ENCODE results near the gene PHC3.
"Not testable (repeated sequence)": the region's sequence is repeated elsewhere in the genome, so short reads cannot be mapped to it uniquely, and the experiment has no call there.

PHC3 gene

DNA sequence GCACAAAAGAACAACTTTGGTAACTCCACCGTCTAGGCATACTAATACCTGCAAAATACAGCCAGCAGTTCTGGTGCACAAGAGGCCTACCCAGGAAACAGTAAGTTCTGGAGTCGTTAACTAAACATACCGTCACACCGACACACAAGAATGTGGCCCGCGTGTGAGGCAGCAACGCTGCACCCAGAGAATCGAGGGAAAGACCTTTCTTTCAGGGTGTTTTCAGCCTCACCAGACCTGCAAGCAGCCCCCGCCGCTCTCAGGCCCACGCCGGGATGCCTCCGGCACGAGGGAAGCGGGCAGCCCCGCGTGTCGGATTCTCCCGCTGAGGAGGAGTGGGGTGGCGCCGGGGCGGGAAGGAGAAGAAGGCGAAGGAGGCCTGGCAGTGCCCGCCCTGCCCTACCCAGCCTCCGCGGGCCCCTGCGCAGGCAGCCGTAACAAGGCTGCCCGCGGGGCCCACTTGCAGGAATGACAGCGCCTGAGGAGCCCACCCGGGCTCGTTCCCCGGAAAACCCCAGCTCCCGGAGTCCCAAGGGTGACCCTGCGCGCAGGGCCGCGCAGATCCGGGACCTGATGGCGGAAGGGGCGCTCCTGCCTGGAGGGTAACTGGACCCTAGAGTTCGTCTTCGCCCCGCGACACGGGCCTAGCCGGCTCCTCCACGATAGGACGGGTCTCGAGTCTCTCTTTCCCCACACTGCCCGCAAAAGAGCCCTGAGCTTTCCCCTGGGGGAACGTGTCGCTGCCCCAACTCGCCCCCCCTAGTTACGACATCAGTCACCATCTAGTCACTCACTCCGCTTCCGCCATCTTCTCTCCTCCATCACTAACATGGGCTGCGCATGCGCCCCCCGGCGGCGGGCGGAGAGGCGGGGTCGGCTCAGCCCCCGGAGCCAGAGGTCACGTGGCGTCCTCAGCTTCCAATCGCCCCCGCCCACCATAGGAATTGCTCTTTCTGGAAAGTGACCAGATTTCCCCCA, at the start of gene PHC3:
Gene PHC3, minus strand, starts transcription at position 826 of the 978 bp plus-strand sequence. Its CDS starts 18 bp downstream, at position 808.
- peak; percentile 72 to 90 for DNase-seq (ENCODE audit: extremely low read depth in 1 of 2, low read depth in 1 of 2)

- DNase-seq (ENCODE audit: extremely low read depth in 1 of 2, low read depth in 1 of 2) = no peak
Observed at GRCh38 chr3:170228093-170228766, 46.7 kb upstream of the PHC3 start.

DNA sequence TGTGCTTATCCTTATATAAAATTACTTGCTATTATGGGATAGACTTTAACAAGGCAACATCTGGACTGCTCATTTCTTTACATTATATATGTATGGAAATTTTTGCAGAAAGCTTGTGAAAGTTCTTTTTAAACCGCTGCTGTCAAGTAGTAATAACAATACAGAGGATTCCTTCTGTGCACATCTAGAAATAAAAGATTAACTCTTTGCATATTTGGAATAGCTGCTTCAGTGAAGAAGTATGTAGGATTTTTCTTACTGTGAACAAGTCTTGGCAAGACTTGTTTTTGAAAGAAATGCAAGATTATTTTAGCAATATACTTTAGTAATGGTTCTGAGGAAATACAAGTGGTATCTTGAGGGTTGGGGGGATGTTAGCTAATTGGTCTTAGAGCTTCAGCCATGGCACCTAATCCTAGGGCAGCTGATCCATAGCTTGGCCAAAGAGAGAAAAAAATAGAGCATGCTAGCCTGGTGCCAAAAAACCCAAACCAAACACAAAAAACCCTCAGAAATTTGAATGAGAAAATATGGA, 45.0 kb upstream of the PHC3 start:
- DNase-seq (ENCODE audit: extremely low read depth in 1 of 2, low read depth in 1 of 2) = no peak

GRCh38 chr3:170225166-170225565, 43.6 kb upstream of the PHC3 start:
- DNase-seq (ENCODE audit: extremely low read depth in 1 of 2, low read depth in 1 of 2) = no peak

GRCh38 chr3:170222647-170223541, 41.4 kb upstream of the PHC3 start:
- peak; percentile 12 to 36 for DNase-seq (ENCODE audit: extremely low read depth in 1 of 2, low read depth in 1 of 2)

DNA sequence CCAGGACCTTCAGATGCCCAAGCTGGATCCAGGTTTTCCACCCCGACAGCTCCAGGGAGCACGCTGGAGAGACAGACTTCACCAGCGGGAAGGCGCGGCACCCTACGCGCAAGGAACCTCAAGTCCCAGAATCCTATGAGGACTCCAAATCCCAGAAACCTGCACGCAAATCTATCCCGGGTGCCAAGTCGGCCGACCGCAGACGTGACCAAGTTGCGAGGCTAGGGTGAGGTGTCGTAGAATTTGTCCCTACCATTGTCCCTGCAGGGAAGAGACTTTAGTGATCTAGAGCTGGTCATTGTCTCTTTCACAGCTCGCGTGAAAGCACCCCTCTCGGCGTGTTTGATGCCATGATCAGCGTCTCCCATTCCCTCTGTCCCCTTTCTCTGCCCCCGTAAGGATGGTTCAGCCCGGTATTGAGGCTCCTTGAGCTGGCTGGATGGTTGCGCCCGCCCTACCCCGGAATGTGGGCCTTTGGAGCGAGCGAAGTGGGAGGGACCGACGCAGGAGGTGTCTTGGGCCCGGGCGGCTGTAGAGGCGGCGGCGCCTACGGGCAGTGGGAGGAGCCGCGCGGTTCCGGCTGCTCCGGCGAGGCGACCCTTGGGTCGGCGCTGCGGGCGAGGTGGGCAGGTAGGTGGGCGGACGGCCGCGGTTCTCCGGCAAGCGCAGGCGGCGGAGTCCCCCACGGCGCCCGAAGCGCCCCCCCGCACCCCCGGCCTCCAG, 40.6 kb upstream of the PHC3 start, which contains the start of gene PRKCI:
Gene PRKCI, plus strand, starts transcription at position 501 of the 723 bp plus-strand sequence. CDS start 246 bp downstream, outside the sequence.
- DNase-seq (ENCODE audit: extremely low read depth in 1 of 2, low read depth in 1 of 2) = peak; percentile 72 to 78

- DNase-seq (ENCODE audit: extremely low read depth in 1 of 2, low read depth in 1 of 2) = no peak
Observed at GRCh38 chr3:170220871-170221270, 39.3 kb upstream of the PHC3 start.

- DNase-seq (ENCODE audit: extremely low read depth in 1 of 2, low read depth in 1 of 2) = no peak
Observed at GRCh38 chr3:170219850-170220249, 38.3 kb upstream of the PHC3 start.

DNA sequence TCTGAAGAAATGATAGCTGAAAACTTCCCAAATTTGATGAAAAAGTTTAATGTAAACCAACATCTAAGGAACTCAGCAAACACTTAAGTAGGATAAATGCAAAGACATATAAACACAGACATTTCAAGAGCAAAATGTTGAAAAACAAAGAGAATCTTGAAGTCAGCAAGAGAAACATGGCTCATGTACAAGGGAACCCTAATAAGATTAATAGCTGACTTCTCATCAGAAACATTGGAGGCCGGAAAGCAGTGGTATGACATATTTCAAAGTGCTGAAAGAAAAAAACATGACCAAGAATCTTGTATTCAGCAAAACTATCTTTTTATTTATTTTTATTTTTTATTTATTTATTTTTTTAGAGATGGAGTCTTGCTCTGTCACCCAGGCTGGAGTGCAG, 30.1 kb upstream of the PHC3 start:
- DNase-seq (ENCODE audit: extremely low read depth in 1 of 2, low read depth in 1 of 2) = no peak

DNA sequence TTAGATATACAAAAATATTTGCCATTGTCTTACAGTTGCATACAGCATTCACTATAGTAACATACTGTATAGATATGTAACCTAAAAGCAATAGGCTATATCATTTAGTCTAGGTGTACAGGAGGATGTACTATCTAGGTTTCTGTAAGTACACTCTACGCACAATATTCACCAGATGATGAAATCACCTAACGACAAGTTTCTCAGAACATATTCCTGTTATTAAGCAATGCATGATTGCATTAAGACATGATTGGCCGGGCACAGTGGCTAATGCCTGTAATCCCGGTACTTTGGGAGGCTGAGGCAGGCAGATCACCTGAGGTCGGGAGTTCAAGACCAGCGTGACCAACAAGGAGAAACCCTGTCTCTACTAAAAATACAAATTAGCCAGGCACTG, 26.2 kb upstream of the PHC3 start:
- DNase-seq (ENCODE audit: extremely low read depth in 1 of 2, low read depth in 1 of 2) = no peak

GRCh38 chr3:170206164-170206762, 24.7 kb upstream of the PHC3 start:
- DNase-seq (ENCODE audit: extremely low read depth in 1 of 2, low read depth in 1 of 2) = not testable (repeated sequence)

GRCh38 chr3:170205302-170205701, 23.8 kb upstream of the PHC3 start:
- DNase-seq (ENCODE audit: extremely low read depth in 1 of 2, low read depth in 1 of 2) = no peak

DNA sequence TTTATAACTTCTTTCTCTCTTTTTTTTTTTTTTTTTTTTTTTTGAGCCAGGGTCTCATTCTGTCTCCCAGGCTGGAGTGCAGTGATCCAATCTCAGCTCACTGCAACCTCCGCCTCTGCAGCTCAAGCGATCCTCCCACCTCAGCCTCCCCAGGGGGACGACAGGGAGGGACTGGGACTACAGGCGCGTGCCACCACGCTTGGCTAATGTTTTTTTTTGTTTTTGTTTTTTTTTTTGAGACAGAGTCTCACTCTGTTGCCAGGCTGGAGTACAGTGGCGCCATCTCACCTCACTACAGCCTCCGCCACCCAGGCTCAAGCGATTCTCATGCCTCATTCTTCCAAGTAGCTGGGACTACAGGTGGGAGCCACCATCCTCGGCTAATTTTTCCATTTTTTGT, 23.0 kb upstream of the PHC3 start:
- DNase-seq (ENCODE audit: extremely low read depth in 1 of 2, low read depth in 1 of 2) = no peak

- DNase-seq (ENCODE audit: extremely low read depth in 1 of 2, low read depth in 1 of 2) = no peak
Observed at GRCh38 chr3:170204023-170204472, 22.5 kb upstream of the PHC3 start.

DNA sequence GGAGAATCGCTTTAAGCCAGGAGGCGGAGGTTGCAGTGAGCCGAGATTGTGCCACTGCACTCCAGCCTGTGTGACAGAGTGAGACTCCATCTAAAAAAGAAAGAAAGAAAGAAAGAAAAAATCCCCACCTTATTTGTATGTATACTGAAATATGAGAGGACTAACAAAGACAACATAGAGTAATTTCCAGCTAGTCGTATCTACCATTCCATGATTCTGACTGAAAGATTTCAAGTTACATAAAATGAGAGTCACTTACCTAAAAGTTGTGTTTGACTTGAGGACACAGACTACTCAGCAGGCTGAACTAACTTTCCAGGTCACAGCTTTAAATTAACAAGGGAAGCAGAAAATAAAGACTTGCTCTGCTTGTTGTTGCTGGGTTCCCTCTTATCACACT, 21.9 kb upstream of the PHC3 start:
- no peak for DNase-seq (ENCODE audit: extremely low read depth in 1 of 2, low read depth in 1 of 2)

DNA sequence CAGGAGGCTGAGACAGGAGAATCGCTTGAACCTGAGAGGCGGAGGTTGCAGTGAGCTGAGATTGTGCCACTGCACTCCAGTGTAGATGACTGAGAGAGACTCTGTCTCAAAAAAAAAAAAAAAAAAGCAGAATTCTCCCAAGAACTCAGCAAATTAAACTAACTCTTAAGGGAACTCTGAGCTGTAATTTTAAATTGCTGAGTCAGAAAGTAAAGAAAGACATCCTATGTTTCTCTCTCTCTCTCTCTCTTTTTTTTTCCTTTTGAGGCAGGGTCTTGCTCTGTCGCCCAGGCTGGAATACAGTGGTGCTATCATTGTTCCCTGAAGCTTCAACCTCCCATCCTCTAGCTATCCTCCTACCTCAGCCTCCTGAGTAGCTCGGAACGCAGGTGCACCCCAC, 20.0 kb upstream of the PHC3 start:
- no peak for DNase-seq (ENCODE audit: extremely low read depth in 1 of 2, low read depth in 1 of 2)

GRCh38 chr3:170200987-170201386, 19.5 kb upstream of the PHC3 start:
- no peak for DNase-seq (ENCODE audit: extremely low read depth in 1 of 2, low read depth in 1 of 2)

DNA sequence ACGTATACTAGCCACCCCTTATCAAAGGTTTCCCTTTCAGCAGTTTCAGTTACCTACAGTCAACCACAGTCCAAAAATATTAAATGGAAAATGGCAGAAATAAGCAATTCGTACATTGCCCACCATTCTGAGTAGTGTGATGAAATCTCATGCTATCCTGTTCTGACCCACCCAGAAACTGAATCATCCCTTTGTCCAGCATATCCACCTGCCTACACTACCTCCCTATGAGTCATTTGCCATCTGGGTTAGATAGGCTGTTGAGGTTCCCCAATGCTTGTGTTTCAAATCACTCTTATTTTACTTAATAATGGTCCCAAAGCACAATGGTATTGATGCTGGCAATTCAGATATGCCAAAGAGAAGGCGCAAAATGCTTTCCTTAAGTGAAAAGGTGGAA, 15.3 kb upstream of the PHC3 start:
- DNase-seq (ENCODE audit: extremely low read depth in 1 of 2, low read depth in 1 of 2) = no peak

DNA sequence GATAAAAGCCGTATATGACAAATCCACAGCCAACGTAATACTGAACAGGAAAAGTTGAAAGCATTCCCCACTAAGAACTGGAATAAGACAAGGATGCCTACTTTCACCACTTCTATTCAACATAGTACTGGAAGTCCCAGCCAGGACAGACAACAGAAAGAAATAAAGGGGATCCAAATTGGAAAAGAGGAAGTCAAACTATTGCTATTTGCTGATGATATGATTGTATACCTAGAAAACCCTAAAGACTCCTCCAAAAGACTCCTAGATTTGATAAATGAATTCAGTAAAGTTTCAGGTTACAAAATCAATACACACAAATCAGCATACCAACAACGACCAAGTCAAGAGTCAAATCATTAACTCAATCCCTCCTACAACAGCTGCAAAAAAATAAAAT, 14.2 kb upstream of the PHC3 start:
- not testable (repeated sequence) for DNase-seq (ENCODE audit: extremely low read depth in 1 of 2, low read depth in 1 of 2)

Measured in activated CD8-positive, alpha-beta memory T cell treated with anti-CD3 and anti-CD28 coated beads for 1 hour (primary cell).